SHP77 (cell line): ENCODE measurements around the gene SRRM4.
"Not testable (repeated sequence)": the region's sequence is repeated elsewhere in the genome, so short reads cannot be mapped to it uniquely, and the experiment has no call there.

Experiments used
- DNase-seq, 2 experiments: peaks; one replicate each; lab custom pipeline; 2025; lab: John Stamatoyannopoulos, UW

SRRM4 gene

DNA sequence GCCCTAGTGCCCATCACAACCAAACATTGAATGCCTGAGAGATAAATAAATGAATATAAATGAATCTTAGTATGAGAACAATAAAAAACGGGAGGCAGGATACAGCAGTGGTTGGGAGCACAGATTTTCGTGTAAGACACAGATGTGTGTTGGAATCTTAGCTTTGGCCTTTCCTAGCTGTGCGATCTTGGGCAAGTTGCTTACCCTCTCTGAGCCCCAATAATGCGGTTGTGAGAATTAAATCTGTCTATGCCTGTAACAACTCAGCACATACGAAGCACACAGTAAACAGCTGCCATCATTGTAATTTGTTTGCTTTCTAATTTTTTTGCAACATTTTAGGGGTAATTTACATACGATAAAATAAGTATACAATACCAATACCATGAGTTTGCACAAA lies 89.8 kb downstream of the SRRM4 start:
- no peak for DNase-seq

- no peak for DNase-seq
Observed at GRCh38 chr12:119071638-119072231, 90.4 kb downstream of the SRRM4 start.

- no peak for DNase-seq
Observed at GRCh38 chr12:119072440-119072839, 91.1 kb downstream of the SRRM4 start.

- DNase-seq = no peak
Observed at GRCh38 chr12:119075222-119075787, 94.0 kb downstream of the SRRM4 start.

DNA sequence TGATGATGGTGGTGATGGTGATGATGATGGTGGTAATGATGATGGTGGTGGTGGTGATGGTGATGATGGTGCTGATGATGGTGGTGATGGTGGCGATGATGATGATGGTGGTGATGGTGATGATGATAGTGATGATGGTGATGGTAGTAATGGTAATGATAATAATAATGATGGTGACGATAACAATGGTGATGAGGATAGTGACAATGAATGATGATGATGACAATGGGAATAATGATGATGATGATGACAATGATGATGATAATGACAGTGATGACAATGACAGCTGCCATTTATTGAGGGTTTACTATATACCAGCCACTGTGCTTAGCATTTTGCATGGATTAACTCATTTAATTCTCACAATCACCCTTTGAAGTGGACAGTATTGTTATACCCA lies 94.6 kb downstream of the SRRM4 start:
- no peak for DNase-seq

DNA sequence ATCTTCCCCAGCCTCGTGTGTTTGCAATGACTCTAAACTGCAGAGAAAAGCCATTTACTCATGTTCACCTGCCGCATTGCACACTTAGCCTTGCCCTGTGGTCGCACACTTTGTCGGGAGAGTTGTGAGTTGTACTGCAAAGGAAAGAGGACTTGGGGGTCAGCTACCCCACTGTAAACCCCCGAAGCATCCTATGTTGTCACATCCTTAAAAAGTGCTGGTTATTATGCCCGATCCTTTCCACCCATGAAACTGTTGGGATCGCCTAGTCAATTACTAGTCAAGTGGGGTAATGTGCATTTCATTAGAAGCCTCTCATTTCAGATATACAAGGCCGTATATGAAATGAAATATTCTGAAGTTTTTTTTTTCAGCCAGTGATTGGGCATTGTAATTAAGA lies 98.2 kb downstream of the SRRM4 start:
- DNase-seq = no peak

DNA sequence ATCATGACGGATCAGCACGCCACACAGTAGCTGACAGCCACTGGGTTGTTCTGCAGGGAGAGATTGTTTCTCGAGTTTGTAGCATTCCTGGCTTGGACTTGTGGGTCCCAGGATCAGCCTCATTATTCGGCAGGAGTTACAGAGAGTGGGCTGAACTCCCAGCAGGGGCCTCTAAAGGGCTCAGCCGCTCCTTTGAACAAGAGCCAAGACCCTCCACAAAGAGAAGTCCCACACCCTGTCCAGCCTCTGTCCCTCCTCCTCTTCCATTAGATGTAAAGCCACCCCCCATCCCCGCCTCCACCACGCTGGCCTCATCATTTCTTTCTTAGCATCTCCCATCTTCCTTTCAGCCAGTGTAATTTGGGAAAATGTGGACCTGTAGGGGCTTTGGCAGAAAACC lies 100.7 kb downstream of the SRRM4 start:
- no peak for DNase-seq

DNA sequence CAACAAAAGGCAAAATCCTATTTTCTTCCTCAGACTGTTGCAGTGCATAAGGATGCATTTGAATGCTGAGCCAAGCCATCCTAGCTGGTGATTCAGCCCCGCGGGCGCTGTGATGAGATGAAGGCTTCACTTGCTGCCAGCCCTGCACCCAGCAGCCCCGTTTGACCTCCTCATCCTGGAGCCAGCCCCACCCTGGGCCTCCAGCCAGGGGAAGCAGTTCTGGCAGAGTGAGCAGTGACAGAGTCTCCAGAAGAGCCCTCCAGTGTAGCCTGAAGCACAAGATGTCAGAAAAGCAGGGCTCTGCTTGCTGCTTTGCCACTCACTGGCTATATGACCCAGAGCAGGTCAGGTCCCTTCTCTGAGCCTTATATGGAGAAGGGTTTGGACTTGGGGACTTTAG lies 101.2 kb downstream of the SRRM4 start:
- DNase-seq = no peak

GRCh38 chr12:119088685-119089379 lies 107.5 kb downstream of the SRRM4 start:
- DNase-seq = no peak

DNA sequence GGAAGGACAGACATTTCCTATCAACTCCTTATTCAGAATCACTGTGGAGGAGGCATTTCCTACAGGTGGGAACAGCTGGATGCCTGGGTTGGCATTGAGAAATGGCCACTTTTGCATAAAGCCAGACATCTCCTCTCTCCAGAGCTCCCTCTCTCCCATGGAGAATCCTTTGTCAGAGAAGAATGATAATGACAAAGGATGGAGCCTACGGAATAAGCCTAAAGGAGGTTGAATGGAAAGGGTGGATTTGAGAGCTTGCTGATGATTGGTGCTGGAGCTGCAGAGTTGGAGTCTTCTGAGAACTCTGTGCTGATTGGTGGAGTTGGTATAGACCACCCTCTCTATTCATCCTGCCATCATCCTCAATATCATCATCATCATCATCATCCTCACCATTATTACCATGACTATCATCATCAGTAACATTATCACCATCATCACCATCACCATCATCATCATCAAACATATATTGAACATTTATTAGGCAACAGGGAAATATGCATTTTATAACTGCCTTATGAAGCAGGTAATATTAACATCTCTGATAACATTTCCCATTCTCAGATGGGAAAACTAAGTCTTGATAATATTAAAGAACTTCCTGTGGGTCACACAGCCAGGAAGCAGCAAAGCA lies 108.2 kb downstream of the SRRM4 start:
- DNase-seq = no peak

GRCh38 chr12:119090276-119090675 lies 108.9 kb downstream of the SRRM4 start:
- no peak for DNase-seq

DNA sequence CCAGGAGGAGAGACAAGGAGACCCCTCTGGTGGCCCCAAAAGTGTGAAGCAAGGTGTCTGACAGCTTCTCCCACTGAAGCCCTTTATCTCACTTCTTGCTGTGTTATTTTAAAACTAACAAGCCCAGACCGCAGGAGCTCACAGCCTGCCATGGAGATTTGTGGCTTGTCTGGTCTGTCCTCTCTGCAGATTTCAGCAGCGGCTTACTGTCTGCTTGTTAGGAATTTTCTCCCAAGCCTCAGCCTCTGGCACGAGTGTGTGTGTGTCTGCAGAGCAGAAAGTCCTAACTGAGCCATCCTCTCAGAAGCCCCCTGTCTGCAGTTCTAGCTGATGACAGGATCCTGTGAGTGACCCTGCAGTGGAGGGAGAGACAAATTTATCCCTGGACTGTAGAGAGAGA lies 109.5 kb downstream of the SRRM4 start:
- no peak for DNase-seq

- DNase-seq = no peak
Observed at GRCh38 chr12:119096429-119097202, 115.3 kb downstream of the SRRM4 start.

DNA sequence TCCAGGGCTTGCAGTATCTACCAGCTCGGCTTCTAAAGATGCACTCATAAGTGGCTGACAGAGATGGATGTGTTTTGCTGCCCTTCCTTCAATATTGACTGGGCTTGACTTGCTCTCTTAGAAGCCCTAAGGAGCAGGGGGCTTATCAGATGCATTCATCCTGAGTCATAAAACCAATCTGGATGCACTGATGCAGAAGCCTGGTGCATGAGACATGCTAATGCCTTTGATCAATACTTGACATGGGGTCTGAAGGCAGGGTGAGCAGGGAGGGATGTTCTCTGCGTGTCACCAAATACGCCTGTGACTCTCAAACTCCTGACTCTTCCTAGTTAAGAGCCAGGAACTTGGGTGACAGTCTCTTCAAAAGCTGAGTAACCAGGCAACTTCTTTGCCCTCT lies 119.6 kb downstream of the SRRM4 start:
- DNase-seq = no peak

DNA sequence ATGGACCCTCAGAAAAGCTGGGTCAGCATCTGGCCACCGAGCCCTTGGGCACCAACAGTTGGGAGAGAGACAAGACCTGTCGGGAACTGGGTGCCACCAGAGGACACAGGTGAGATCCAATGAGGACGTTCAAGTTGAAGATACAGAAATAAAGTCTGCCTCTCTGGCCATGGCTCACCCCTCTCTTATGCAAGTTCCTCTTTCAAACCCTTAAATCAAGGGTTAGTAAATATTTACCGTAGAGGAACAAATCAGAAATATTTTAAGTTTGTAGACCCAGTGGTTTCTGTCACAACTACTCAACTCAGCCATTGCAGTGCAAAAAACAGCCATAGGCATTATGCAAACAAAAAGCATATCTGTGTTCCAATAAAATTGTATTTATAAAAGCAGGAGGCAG lies 120.9 kb downstream of the SRRM4 start:
- DNase-seq = no peak

GRCh38 chr12:119102714-119103113 lies 121.4 kb downstream of the SRRM4 start:
- DNase-seq = no peak

DNA sequence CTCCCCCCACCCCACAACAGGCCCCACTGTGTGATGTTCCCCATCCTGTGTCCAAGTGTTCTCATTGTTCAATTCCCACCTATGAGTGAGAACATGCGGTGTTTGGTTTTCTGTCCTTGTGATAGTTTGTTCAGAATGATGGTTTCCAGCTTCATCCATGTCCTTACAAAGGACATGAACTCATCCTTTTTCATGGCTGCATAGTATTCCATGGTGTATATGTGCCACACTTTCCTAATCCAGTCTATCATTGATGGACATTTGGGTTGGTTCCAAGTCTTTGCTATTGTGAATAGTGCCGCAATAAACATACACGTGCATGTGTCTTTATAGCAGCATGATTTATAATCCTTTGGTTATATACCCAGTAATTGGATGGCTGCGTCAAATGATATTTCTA lies 123.6 kb downstream of the SRRM4 start:
- not testable (repeated sequence) for DNase-seq

GRCh38 chr12:119113496-119113986 lies 132.2 kb downstream of the SRRM4 start:
- no peak for DNase-seq

DNA sequence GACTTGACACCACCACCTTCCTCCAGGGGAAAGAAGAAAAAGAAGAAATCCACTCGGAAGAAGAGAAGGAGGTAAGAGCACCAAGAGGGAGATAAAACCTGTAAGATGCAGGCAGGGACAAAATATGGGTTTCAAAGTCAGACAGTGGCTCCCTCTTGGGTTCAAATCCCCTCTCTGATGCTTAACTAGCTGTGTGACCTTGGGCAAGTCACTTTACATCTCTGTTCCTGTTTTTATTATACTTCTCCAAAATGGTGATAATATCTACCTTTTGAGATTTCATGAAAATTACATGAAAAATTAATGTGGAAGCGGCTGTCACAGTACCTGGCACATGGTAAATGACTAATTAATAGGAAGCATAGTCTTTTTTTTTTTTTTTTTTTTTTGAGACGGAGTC lies 133.0 kb downstream of the SRRM4 start:
- DNase-seq = no peak

DNA sequence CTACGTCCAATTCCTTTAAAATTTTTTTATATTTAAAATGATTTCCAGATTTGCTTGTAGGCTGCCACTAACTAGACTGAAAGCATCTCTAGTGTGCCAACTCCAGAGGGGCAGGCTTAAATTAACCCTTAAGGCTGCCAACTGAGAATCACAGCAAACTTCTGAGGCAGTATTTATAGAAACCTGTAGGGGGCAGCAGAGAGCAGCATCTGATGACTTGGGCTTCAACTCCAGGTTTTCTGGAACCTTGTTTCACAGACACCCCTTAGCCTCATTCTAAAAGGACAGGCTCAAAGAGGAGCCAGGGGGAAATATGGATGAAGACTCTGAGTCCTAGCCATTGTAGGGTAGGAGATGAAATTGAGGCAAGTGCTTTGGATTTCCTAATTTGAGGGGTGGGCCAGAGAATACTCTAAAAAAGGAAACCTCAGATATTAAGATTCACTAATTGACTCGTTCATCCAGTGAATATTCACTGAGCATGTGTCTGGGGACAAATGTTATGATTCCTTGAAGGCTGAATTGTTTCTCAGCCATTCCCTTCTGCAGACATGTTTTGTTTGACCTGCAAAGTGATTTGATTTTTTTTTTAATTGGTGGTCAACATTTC lies 134.1 kb downstream of the SRRM4 start:
- peak; percentile 58 to 64 for DNase-seq

GRCh38 chr12:119117936-119118335 lies 136.6 kb downstream of the SRRM4 start:
- no peak for DNase-seq

- no peak for DNase-seq
Observed at GRCh38 chr12:119118625-119119024, 137.3 kb downstream of the SRRM4 start.
